Activated CD4-positive, alpha-beta T cell treated with anti-CD3 and anti-CD28 coated beads for 4 hours (primary cell): ENCODE measurements around the gene DNAI7.
A peak's percentile ranks its signal among the peaks of the same experiment; 100 is the strongest.

ENCODE experiments used
- DNase-seq, 2 donors: peaks; one replicate each; pipeline ENCODE4 v3.0.0-alpha.2; 2020

DNAI7 gene

GRCh38 chr12:25195056-25195971, at the start of gene DNAI7, which contains the start of gene ETFRF1:
DNAI7 (minus strand) TSS chr12:25195160; CDS start chr12:25195078, 82 bp downstream.
ETFRF1 (plus strand) TSS chr12:25195237; CDS start chr12:25203957, 8,720 bp downstream.
- peak; percentile 93 to 94 for DNase-seq

- no peak for DNase-seq
Observed at GRCh38 chr12:25243680-25243990, 48.7 kb upstream of the DNAI7 start.

- no peak for DNase-seq
Observed at GRCh38 chr12:25242981-25243679, 48.2 kb upstream of the DNAI7 start.

GRCh38 chr12:25241167-25242020, 46.4 kb upstream of the DNAI7 start:
- no peak for DNase-seq

- DNase-seq = no peak
Observed at GRCh38 chr12:25236626-25237025, 41.7 kb upstream of the DNAI7 start.

- no peak for DNase-seq
Observed at GRCh38 chr12:25236190-25236589, 41.2 kb upstream of the DNAI7 start.

GRCh38 chr12:25213338-25213737, 18.4 kb upstream of the DNAI7 start:
- DNase-seq = no peak

- no peak for DNase-seq
Observed at GRCh38 chr12:25208554-25208953, 13.6 kb upstream of the DNAI7 start.

GRCh38 chr12:25207846-25208245, 12.9 kb upstream of the DNAI7 start:
- DNase-seq = no peak

GRCh38 chr12:25207411-25207810, 12.5 kb upstream of the DNAI7 start:
- DNase-seq = no peak

GRCh38 chr12:25202137-25202536, 7.2 kb upstream of the DNAI7 start:
- no peak for DNase-seq

GRCh38 chr12:25200703-25201102, 5.7 kb upstream of the DNAI7 start:
- DNase-seq = no peak

- DNase-seq = no peak
Observed at GRCh38 chr12:25197608-25198007, 2.6 kb upstream of the DNAI7 start.

GRCh38 chr12:25194722-25195055, 271 bp downstream of the DNAI7 start:
- DNase-seq = no peak

- DNase-seq = no peak
Observed at GRCh38 chr12:25194214-25194613, 746 bp downstream of the DNAI7 start.

GRCh38 chr12:25190793-25191192, 4.2 kb downstream of the DNAI7 start:
- no peak for DNase-seq

- no peak for DNase-seq
Observed at GRCh38 chr12:25189656-25190055, 5.3 kb downstream of the DNAI7 start.

- DNase-seq = no peak
Observed at GRCh38 chr12:25187781-25188180, 7.2 kb downstream of the DNAI7 start.

- peak in 1 of 2 donors; percentile 7 for DNase-seq
Observed at GRCh38 chr12:25186788-25187402, 8.1 kb downstream of the DNAI7 start.

- DNase-seq = no peak
Observed at GRCh38 chr12:25186038-25186787, 8.7 kb downstream of the DNAI7 start.

- DNase-seq = no peak
Observed at GRCh38 chr12:25184132-25184531, 10.8 kb downstream of the DNAI7 start.

GRCh38 chr12:25182765-25183164, 12.2 kb downstream of the DNAI7 start:
- DNase-seq = no peak
